Forelimb muscle (tissue), 1 donor: Measurements from ENCODE around the gene PPIE. TPM values are rescaled to one million over a fixed set of nuclear protein-coding genes. Genes with fewer than 3 reads are reported as not detected.

Experiments
- DNase-seq: peaks from one replicate; pipeline ENCODE4 v3.0.0-alpha.2; 2013; ENCODE audit warnings: low read depth
- polyA plus RNA-seq: library from polyadenylated mRNA; unstranded; fragments of 120-200 nt; gene quantifications from one replicate; pipeline ENCODE4 v1.2.1, GENCODE V29; 2013; ENCODE audit not compliant: insufficient read length

Gene PPIE
- polyA plus RNA-seq, 1 donor, result 41.7 TPM

GRCh38 chr1:39720094-39720999, 18.3 kb upstream of the PPIE start:
- peak; percentile 48 for DNase-seq

DNA sequence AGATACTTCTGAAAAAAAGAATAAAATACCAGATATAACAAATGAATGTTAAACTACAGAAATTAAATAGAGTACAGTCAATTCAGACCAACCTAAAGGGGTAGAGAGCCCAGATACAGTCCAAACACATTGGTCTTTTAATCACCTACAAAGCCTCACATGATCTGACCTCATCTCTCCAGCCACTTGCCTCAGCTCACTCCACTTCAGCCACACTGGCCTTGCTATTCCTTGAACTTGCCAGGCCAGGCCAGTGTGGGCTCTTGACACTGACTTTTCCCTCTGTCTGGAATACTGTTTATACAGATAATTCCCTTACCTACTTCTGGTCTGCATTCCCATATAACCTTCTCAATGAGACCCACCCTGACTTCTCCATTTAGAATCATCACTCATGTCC, 17.0 kb upstream of the PPIE start:
- no peak for DNase-seq

GRCh38 chr1:39722495-39722894, 16.2 kb upstream of the PPIE start:
- no peak for DNase-seq

DNA sequence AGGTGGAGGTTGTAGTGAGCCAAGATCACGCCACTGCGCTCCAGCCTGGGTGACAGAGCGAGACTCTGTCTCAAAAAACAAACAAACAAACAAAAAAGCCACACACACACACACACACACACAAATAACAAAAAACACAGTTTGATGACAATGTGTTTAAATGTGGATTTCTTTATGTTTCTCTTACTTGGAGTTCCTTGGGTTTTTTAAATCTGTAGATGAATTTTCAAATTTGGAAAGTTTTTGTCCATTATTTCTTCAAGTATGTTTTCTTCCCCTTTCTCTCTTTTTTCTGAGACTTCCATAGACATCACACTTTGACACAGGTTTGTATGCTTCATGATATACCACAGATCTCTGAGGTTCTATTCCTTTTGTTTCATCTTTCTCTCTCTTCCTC, 12.1 kb upstream of the PPIE start:
- DNase-seq, result no peak

DNA sequence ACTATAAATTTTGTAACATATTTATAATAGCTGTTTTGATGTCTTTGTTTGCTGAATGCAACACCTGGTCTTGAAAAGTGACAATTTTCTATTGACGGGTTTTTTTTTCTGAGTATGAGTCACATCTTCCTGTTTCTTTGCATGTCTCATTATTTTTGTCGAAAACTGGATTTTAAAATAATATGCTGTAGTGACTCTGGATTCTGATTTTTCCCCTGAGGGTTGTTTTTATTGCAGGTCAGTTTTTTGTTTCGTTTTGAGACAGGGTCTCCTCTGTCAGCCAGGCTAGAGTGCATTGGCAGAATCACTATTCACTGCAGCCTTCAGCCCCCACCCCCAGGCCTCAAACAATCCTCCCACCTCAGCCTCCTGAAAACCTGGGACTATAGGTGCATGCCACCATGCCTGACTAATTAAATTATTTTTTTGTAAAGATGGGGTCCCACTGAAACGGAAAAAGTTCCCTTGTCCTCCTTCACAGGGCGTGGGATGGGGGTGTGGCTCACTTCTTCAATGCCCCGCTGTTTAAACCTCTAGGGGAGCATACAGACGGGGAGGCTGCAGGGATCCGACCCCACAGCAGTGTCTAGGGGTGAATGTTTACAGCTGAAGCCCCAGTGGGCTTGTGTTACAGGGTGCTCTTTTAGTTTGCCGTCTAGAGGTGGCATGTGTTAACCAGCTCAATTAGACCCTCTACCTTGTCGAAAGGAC, 11.3 kb upstream of the PPIE start:
- DNase-seq, result no peak

DNA sequence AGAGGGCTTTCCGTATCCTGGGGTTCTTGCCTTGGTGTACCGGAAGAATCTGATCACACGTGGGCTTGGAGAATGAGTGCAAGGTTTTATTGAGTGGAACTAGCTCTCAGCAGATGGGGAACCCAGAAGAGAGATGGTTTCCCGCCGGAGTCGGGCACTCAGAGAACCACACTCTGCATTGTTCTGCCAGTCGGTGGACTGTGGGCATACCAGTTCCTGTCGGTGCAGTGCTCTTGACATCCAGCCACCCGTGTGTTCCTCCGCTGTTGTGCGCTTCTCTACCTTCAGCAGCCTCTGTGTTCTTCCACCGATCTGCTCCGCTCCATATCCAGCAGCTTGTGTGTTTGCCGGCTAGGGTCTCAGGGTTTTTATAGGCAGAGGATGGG, 10.8 kb upstream of the PPIE start:
- no peak for DNase-seq

DNA sequence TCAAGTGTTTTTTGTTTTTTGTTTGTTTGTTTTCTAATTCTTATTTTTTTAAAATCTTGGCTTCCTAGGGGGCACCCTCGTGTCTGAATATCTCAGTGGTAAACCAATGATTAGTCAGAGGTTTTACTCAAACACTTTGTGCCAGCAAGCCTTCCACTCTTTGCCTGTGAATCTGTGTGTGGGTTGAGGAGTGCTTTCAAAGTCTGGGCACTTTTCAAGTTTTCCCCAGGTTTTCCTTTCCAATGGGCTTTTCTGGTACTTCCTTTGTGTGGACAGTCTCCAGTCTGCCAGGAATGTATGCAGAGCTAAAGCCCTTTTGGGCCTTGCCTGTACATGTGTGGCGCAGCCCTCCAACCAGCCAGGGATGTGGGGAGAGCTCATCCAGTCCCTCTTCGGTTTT, 9.7 kb upstream of the PPIE start:
- DNase-seq, result no peak

GRCh38 chr1:39729842-39730241, 8.8 kb upstream of the PPIE start:
- DNase-seq, result no peak

DNA sequence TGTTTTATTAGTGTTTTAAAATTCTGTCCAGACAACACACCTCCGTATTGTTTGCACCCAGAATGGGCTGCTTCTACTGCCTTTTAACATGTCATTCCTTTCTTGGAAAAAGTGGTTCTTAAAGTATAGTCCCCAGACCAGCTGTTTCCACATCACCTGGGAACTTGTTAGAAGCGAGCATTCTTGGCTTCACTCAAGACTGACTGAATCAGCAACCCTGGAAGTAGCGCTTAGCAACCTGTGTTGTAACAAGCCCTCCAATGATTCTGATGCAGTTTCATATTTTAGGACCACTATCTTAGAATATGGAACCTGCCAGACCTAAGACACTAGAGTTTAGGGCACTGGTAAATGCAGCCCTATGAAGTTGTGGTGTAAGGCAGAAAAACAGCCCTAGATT, 6.0 kb upstream of the PPIE start:
- DNase-seq, result no peak

DNA sequence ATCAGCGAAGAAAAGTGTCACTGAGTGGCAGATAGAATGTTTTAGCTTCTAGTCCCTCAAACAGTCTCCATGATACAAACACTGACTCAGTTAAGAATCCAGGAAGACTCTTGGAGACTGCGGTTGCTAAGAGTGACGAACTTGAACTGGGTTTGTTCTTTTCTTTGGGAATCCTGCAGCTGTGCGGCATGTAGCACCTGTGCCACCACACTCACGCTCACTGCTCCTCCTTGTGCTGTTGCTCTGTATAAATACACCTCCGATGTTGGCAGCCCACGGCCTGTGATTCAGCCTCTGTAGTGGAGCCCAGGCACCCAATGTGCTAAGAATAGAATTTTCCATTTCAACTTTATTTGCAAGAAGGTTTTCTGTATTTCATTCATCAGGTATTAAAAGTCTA, 5.5 kb upstream of the PPIE start:
- no peak for DNase-seq

DNA sequence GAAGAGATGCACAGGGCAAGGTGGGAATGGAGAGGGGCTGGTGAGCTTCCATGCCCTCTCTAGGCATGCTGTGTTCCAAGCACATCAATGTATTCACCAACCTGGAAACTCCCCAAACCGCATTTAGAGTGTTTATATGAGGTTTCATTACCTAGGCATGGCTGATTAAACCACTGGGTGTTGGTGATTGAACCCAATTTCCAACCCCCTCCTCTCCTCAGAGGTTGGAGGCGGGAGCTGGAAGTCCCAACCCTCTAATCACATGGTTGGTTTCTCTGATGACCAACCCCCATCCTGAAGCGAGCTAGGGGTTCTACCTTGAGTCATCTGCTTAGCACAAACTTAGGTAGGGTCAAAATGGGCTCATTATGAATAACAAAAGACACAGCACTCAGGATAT, 3.0 kb upstream of the PPIE start:
- no peak for DNase-seq

DNA sequence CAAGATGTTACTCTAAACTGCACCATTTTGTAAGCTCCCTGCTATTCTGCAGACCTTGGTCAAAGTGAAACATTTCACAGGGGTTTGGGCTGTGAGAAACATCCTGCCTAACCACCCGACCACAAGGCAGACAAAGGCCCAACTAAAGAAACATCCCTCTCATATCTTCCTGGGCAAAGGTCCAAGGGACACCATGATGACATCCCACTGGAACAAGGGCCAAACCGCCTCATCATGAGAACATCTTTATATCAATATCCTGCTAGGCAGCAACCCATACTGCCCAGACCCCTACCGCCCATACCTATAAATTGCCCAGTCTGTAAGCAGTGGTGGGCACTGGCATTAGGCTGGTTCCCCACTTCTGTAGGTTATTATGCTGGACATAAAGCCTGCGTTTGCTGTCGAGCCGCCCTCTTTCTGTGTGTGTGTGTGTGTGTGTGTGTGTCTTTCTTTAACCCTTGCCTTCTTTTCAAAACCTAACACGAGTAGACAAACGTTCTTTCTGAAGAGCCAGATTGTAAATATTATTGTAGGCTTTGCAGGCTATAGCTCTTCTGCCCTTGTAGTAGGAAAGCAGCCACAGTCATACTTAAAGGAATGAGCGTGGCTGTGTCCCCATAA, 1.0 kb upstream of the PPIE start:
- no peak for DNase-seq

- DNase-seq, result no peak
These were observed 6.5 kb downstream of the PPIE start for GRCh38 chr1:39745016-39745670.

DNA sequence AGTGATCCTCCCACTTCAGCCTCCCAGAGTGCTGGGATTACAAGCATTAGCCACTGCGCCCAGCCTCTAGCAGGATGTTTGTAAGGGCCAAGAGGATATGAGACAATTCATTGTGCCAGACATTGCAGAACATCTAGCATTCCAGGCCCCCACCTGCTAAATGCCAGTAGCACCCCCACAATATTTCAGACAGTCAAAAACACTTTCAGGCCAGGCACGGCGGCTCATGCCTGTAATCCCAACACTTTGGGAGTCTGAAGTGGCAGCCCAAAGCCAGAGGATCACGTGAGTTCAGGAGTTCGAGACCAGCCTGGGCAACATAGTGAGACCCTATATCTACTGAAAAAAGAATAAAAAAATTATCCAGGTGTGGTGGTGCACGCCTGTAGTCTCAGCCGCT, 12.9 kb downstream of the PPIE start:
- DNase-seq, result no peak

- DNase-seq, result no peak
These were observed 14.0 kb downstream of the PPIE start for GRCh38 chr1:39752703-39753102.

DNA sequence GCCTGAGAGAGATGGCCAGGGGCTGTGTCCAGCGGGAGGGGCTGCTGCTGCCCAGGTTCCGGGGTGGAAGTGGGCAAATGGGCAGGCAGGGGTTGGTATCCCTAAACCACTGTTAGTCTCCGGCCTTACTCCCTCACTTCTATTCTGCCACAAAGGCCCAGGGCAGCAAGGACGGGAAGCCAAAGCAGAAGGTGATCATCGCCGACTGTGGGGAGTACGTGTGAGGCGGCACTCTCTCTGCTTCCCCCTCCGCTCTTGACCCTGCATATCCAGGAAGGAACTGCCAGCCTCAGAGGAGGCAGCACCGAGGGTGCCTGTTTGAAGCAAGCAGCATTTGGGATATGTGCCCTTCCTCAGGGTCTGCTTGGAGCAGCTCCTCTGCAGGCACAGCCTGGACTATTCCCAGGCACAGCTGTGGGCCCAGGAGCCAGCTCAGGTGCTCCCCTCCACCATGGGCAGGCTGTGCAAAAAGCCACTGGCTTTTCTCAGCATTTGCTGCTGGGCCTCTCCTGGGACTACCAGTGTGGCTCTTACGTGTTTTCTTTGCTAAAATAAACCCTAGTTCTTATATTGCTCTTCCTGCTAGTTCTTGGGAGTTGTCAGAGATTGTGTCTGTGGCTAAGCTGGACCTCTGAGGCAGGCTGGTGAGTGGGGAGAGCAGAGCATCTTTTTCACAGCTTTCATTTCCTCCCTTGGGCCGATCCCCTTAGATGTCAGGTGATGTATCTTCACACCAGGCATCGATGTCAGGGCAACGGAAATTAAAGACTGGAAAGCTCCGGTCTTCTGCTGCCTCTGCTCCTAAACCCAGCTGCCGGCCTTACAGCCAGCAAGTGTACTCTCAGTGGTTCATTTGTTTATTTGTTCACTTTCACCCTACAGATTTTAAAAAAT, 14.7 kb downstream of the PPIE start:
- DNase-seq, result no peak

- DNase-seq, result no peak
These were observed 15.4 kb downstream of the PPIE start for GRCh38 chr1:39754026-39754570.

- DNase-seq, result no peak
These were observed 16.3 kb downstream of the PPIE start for GRCh38 chr1:39754906-39755504.

DNA sequence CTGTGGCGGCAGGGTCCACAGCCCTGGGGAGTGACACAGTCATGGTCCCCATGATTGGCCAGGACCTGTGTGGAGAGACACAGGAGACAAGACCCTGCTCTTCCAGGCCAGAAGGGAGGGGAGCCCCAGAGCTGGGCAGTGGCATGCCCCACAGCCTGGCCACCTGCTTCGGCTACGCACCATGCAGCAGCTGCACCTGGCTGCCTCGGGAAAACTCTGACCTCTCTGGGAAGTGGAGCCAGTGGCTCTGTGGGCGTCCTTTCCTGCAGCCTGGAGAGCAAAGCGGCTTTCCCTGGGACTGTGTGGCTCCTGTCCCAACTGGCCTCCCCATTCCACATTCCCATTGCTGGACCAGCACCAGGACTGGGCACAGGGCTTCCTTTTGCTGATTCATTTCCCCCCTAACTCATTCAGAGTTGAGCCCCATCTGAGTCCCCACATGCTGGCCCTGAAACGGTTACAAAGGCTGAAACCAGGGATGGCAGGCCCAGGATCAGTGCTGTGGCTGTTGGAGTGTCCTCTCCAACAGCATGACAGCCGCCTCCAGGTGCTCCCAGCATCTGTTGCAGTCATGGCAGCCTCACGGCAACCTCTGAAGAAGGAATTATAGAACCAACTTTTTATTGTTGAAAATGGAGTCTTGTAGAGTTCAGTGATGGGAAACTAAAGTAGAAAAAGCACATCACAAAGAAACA, 17.4 kb downstream of the PPIE start:
- DNase-seq, result no peak

- no peak for DNase-seq
These were observed 18.8 kb downstream of the PPIE start for GRCh38 chr1:39757501-39757900.
